ENCODE measurements around the gene ADGRL1. TPM values are rescaled to one million over a fixed set of nuclear protein-coding genes. Genes with fewer than 3 reads are reported as not detected.

ADGRL1 gene
- total and polyA plus RNA-seq, 2 of the 8 experiments (the other 6 are each of a cell fraction or from before 2014, with no cell fraction given), result 95.6 to 112 TPM

- H2BK12ac ChIP-seq (ENCODE audit: low read depth, low read length), result no peak overlapping the region
- H3K56ac ChIP-seq (replicated peaks; ENCODE audit: insufficient read length, low read depth, low read length), result no peak overlapping the region
- H3K27me3 ChIP-seq (replicated peaks in 1 of 4; ENCODE audit: control insufficient read depth in 3 of 4, extremely low read depth in 1 of 4, insufficient read depth in 3 of 4, low read length in 3 of 4), result no peaks in the 10 kb centered on the region
- CTCF ChIA-PET (ENCODE audit: partially characterized antibody), result interaction anchor here (0.6 to 3.4 kb wide), 5 partner anchors 8 to 45 kb away, joined by 3 to 15 read pairs (median 3); partner anchors contain the start of gene ASF1B
- H3K23me2 ChIP-seq (ENCODE audit: low read depth, low read length), result peaks cover 5% of the 10 kb centered on the region
- no peak overlapping the region for H3K4me2 ChIP-seq (ENCODE audit: insufficient read depth in 1 of 2, low read depth in 2 of 2, low read length in 2 of 2)
- peaks cover 2 to 27% (median 13%) of the 10 kb centered on the region in 4 experiments; a peak in 6 of 8 replicates for H3K36me3 ChIP-seq (ENCODE audit: control insufficient read depth in 2 of 4, insufficient read depth in 4 of 4, low read length in 3 of 4)
- H2BK20ac ChIP-seq (ENCODE audit: low read length), result no peak overlapping the region
- no peaks in the 10 kb centered on the region for H3K79me2 ChIP-seq (ENCODE audit: control insufficient read depth in 1 of 2, insufficient read depth in 2 of 2, low read length in 2 of 2)
- DNase-seq (ENCODE audit: low read depth in 1 of 2, low spot score in 2 of 2) (no peak), FAIRE-seq (no peak)
- no peak overlapping the region for H2BK15ac ChIP-seq (ENCODE audit: low read length)
- H3K4me3 ChIP-seq (ENCODE audit: extremely low read depth in 1 of 4, insufficient read depth in 2 of 4, low read depth in 3 of 4, low read length in 4 of 4), result no peak overlapping the region
- H3K23ac ChIP-seq (ENCODE audit: insufficient read length), result no peak overlapping the region
- 96% methylated on average over 6 of the region's 6 CpGs; no CpG with 5 or more reads in 1 of the 2 experiments for WGBS, 2 experiments (ENCODE audit: extremely low coverage in 1 of 2, insufficient coverage in 1 of 2, insufficient read length in 1 of 2, insufficient replicate concordance in 2 of 2, low coverage in 1 of 2, low lambda C conversion rate in 2 of 2, missing lambda C conversion rate in 1 of 2)
- no peak overlapping the region for H2AK5ac ChIP-seq (ENCODE audit: low read depth, low read length)
- no peak overlapping the region for H3K18ac ChIP-seq (ENCODE audit: extremely low read depth, low read length)
- no peaks in the 10 kb centered on the region for H3K79me1 ChIP-seq (ENCODE audit: low read depth, low read length)
- H4K91ac ChIP-seq (replicated peaks; ENCODE audit: insufficient read length, low read length), result no peak overlapping the region
- peaks cover 0 to 8% (median 6%) of the 10 kb centered on the region in 4 experiments; a peak in 5 of 7 replicates for H3K4me1 ChIP-seq (replicated peaks in 1 of 4; ENCODE audit: control insufficient read depth in 3 of 4, insufficient read depth in 4 of 4, low read length in 3 of 4)
- H4K8ac ChIP-seq (ENCODE audit: extremely low read depth, insufficient read depth, low read length), result no peak overlapping the region
- POLR2A ChIA-PET (ENCODE audit: partially characterized antibody), result interaction anchor here (1.0 to 11.0 kb wide), 3 partner anchors 8 to 198 kb away, joined by 4 to 109 read pairs (median 6); partner anchors contain the start of gene ASF1B
- no peak overlapping the region for H3K27ac ChIP-seq (ENCODE audit: low read depth, low read length)
- no peak overlapping the region for H2AFZ ChIP-seq (ENCODE audit: low read length)
- H3K9ac ChIP-seq (replicated peaks in 1 of 4; ENCODE audit: extremely low read depth in 1 of 4, low read depth in 3 of 4, low read length in 3 of 4), result no peak overlapping the region
- H2BK120ac ChIP-seq (replicated peaks; ENCODE audit: low read depth, low read length), result no peak overlapping the region
- H4K20me1 ChIP-seq (replicated peaks in 1 of 2; ENCODE audit: control insufficient read depth in 1 of 2, insufficient read depth in 2 of 2, low read length in 2 of 2), result peaks cover 0 to 12% of the 10 kb centered on the region in 2 experiments
- no peak overlapping the region for H3K14ac ChIP-seq (ENCODE audit: insufficient read length)
- no peak overlapping the region for H2BK5ac ChIP-seq (ENCODE audit: low read depth, low read length)
- H4K5ac ChIP-seq (ENCODE audit: insufficient read length, low read depth, low read length), result no peak overlapping the region
- no peak overlapping the region for H3K4ac ChIP-seq (replicated peaks; ENCODE audit: insufficient read length, low read depth, low read length)
- H3K9me3 ChIP-seq (ENCODE audit: insufficient read depth in 2 of 2, low read depth in 1 of 2, low read length in 1 of 2), result no peaks in the 10 kb centered on the region
Measured at GRCh38 chr19:14122924-14123323, 83.0 kb downstream of the ADGRL1 start.
